HEK293 (cell line): Measurements from ENCODE around the gene SLC39A11.

ENCODE experiments used
- GLI2 ChIP-seq: fragments of 450-650 bp; formaldehyde crosslinking; IDR thresholded peaks from 2 replicates; pipeline ENCODE4; 2017; ENCODE audit warnings: missing biosample characterization, missing genetic modification characterization, low read depth, borderline replicate concordance
- MYNN ChIP-seq: fragments of 450-650 bp; formaldehyde crosslinking; IDR thresholded peaks from 2 replicates; pipeline ENCODE4 v1.5.1; 2016; ENCODE audit warnings: missing biosample characterization, missing genetic modification characterization, borderline replicate concordance
- SCRT2 ChIP-seq: fragments of 450-650 bp; formaldehyde crosslinking; IDR thresholded peaks from 2 replicates; pipeline ENCODE4 v1.5.1; 2016; ENCODE audit warnings: missing biosample characterization, missing genetic modification characterization
- SP7 ChIP-seq: fragments of 450-650 bp; formaldehyde crosslinking; IDR thresholded peaks from 2 replicates; pipeline ENCODE4 v1.5.1; 2016; ENCODE audit warnings: missing biosample characterization, missing genetic modification characterization
- ZBTB1 ChIP-seq: fragments of 450-650 bp; formaldehyde crosslinking; IDR thresholded peaks from 2 replicates; pipeline ENCODE4 v1.5.1; 2016; ENCODE audit warnings: missing biosample characterization, missing genetic modification characterization
- ZNF138 ChIP-seq: fragments of 450-650 bp; formaldehyde crosslinking; IDR thresholded peaks from 2 replicates; pipeline ENCODE4 v1.5.1; 2016; ENCODE audit warnings: missing biosample characterization, missing genetic modification characterization, borderline replicate concordance
- ZNF146 ChIP-seq: fragments of 450-650 bp; formaldehyde crosslinking; IDR thresholded peaks from 2 replicates; pipeline ENCODE4 v1.5.1; 2016; ENCODE audit warnings: missing biosample characterization, missing genetic modification characterization
- ZNF16 ChIP-seq: fragments of 450-650 bp; formaldehyde crosslinking; IDR thresholded peaks from 2 replicates; pipeline ENCODE4 v1.5.1; 2016; ENCODE audit warnings: low read depth, missing biosample characterization, missing genetic modification characterization
- TF ChIP-seq, protein P1 (sequence below): fragments of 450-650 bp; formaldehyde crosslinking; IDR thresholded peaks from 2 replicates; pipeline ENCODE4 v1.5.1; 2016; ENCODE audit warnings: missing biosample characterization, missing genetic modification characterization
- TF ChIP-seq, protein P2 (sequence below): fragments of 450-650 bp; formaldehyde crosslinking; IDR thresholded peaks from 2 replicates; pipeline ENCODE4 v1.5.1; 2016; ENCODE audit warnings: missing biosample characterization, missing genetic modification characterization
- TF ChIP-seq, protein P3 (sequence below): fragments of 450-650 bp; formaldehyde crosslinking; IDR thresholded peaks from 2 replicates; pipeline ENCODE4 v1.5.1; 2016; ENCODE audit warnings: missing biosample characterization, missing genetic modification characterization, low read depth
- TF ChIP-seq, protein P4 (sequence below): fragments of 450-650 bp; formaldehyde crosslinking; IDR thresholded peaks from 2 replicates; pipeline ENCODE4 v1.5.1; 2016; ENCODE audit warnings: missing biosample characterization, missing genetic modification characterization

DNA sequence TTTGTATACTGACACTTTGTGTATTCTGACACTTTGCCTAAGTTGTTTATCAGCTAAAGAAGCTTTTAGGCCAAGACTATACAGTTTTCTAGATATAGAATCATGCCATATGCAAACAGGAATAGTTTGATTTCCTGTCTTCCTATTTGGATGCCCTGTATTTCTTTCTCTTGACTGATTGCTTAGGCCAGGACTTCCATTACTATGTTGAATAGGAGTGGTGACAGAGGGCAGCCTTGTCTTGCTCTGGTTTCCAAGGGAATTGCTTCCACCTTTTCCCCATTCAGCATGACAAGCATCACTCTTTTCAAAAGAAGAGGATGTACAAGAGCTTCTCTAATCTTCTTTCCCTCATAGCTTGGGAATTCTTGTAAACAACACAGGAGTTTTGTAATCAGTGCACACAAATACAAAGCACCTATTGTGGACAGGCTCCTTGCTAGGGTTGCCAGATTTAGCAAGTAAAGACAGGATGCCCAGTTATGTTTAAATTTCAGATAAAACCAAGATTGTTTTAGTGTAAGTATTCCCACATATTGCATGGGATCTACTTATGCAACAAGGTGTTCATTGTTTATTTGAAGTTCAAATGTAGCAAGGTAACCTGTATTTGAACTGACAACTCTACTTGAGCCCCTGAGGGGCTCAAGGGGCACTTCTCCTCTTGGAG lies 233.5 kb downstream of the SLC39A11 start:
- TF ChIP-seq ZBTB1 (tag by site-specific recombination) (no peak), ZNF16 (tag by site-specific recombination) (no peak), SCRT2 (tag by site-specific recombination) (no peak), GLI2 (tag by site-specific recombination) (no peak), SP7 (tag by site-specific recombination) (no peak), ZNF138 (tag by site-specific recombination) (no peak), MYNN (tag by site-specific recombination) (no peak), ZNF146 (tag by site-specific recombination) (no peak)
- TF ChIP-seq, protein P1, sequence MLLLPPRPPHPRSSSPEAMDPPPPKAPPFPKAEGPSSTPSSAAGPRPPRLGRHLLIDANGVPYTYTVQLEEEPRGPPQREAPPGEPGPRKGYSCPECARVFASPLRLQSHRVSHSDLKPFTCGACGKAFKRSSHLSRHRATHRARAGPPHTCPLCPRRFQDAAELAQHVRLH (tag by site-specific recombination), result no peak
- TF ChIP-seq, protein P2, sequence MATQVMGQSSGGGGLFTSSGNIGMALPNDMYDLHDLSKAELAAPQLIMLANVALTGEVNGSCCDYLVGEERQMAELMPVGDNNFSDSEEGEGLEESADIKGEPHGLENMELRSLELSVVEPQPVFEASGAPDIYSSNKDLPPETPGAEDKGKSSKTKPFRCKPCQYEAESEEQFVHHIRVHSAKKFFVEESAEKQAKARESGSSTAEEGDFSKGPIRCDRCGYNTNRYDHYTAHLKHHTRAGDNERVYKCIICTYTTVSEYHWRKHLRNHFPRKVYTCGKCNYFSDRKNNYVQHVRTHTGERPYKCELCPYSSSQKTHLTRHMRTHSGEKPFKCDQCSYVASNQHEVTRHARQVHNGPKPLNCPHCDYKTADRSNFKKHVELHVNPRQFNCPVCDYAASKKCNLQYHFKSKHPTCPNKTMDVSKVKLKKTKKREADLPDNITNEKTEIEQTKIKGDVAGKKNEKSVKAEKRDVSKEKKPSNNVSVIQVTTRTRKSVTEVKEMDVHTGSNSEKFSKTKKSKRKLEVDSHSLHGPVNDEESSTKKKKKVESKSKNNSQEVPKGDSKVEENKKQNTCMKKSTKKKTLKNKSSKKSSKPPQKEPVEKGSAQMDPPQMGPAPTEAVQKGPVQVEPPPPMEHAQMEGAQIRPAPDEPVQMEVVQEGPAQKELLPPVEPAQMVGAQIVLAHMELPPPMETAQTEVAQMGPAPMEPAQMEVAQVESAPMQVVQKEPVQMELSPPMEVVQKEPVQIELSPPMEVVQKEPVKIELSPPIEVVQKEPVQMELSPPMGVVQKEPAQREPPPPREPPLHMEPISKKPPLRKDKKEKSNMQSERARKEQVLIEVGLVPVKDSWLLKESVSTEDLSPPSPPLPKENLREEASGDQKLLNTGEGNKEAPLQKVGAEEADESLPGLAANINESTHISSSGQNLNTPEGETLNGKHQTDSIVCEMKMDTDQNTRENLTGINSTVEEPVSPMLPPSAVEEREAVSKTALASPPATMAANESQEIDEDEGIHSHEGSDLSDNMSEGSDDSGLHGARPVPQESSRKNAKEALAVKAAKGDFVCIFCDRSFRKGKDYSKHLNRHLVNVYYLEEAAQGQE, result no peak
- TF ChIP-seq, protein P3, sequence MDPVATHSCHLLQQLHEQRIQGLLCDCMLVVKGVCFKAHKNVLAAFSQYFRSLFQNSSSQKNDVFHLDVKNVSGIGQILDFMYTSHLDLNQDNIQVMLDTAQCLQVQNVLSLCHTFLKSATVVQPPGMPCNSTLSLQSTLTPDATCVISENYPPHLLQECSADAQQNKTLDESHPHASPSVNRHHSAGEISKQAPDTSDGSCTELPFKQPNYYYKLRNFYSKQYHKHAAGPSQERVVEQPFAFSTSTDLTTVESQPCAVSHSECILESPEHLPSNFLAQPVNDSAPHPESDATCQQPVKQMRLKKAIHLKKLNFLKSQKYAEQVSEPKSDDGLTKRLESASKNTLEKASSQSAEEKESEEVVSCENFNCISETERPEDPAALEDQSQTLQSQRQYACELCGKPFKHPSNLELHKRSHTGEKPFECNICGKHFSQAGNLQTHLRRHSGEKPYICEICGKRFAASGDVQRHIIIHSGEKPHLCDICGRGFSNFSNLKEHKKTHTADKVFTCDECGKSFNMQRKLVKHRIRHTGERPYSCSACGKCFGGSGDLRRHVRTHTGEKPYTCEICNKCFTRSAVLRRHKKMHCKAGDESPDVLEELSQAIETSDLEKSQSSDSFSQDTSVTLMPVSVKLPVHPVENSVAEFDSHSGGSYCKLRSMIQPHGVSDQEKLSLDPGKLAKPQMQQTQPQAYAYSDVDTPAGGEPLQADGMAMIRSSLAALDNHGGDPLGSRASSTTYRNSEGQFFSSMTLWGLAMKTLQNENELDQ (tag by site-specific recombination), result no peak
- TF ChIP-seq, protein P4, sequence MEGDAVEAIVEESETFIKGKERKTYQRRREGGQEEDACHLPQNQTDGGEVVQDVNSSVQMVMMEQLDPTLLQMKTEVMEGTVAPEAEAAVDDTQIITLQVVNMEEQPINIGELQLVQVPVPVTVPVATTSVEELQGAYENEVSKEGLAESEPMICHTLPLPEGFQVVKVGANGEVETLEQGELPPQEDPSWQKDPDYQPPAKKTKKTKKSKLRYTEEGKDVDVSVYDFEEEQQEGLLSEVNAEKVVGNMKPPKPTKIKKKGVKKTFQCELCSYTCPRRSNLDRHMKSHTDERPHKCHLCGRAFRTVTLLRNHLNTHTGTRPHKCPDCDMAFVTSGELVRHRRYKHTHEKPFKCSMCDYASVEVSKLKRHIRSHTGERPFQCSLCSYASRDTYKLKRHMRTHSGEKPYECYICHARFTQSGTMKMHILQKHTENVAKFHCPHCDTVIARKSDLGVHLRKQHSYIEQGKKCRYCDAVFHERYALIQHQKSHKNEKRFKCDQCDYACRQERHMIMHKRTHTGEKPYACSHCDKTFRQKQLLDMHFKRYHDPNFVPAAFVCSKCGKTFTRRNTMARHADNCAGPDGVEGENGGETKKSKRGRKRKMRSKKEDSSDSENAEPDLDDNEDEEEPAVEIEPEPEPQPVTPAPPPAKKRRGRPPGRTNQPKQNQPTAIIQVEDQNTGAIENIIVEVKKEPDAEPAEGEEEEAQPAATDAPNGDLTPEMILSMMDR (tag by site-specific recombination), result no peak
